Right lobe of liver (tissue), 4 donors: Measurements from ENCODE around the gene MDFIC.

Experiments
- CTCF ChIP-seq, 4 donors: fragments of 200-600 bp in 3 of 4; fragments of 450-650 bp in 1 of 4; IDR thresholded peaks; one replicate each; pipeline versions ENCODE4 v1.5.1 to v1.8.0; 2016 to 2022; ENCODE audit warnings: antibody characterized with exemption in 4 of 4, mild to moderate bottlenecking in 2 of 4
- POLR2A ChIP-seq: fragments of 450-650 bp; IDR thresholded peaks from one replicate; pipeline ENCODE4 v1.6.1; 2017; ENCODE audit warnings: antibody characterized with exemption, mild to moderate bottlenecking
- donor health status: DM: no; HTN: no; CAD: no.
- donor health status: DM: no; HTN: no; CAD: no.
- donor health status: DM: no; HTN: yes; CAD: no.

GRCh38 chr7:115056019-115056418, 134.1 kb downstream of the MDFIC start:
- TF ChIP-seq CTCF (IDR thresholded peaks at IDR 0.05) (no peak), POLR2A (no peak)
